ENCODE data around the gene TMEM156.

GRCh38 chr4:39062094-39062769, 30.0 kb upstream of the TMEM156 start, which contains the start of gene KLHL5:
- TF ChIP-seq GATA2 (IDR thresholded peaks at IDR 0.05; ENCODE audit: low read depth, low read length) (no peak), GATA3 (IDR thresholded peaks at IDR 0.05; ENCODE audit: low read depth, low read length) (no peak)
